OCI-LY3 (cell line): ENCODE results near the gene SYT2.

Experiments
- H2AFZ ChIP-seq: fragments of 200-600, 300-600 bp; shearing (Covaris generic); 2 replicates; pipeline ENCODE4 v1.6.0; 2014; ENCODE audit warnings: antibody characterized with exemption, low read depth, low read length
- H3K27ac ChIP-seq: fragments of 200-600, 300-600 bp; sonication (generic); 2 replicates; pipeline ENCODE4 v1.5.1; 2014; ENCODE audit warnings: mild to moderate bottlenecking, low read length, moderate library complexity, mixed read lengths
- H3K27me3 ChIP-seq: fragments of 200-600, 300-600 bp; sonication (generic); 2 replicates; pipeline ENCODE4 v1.6.1; 2014; ENCODE audit warnings: low read depth, low read length, mixed read lengths
- H3K36me3 ChIP-seq: fragments of 200-600, 300-600 bp; sonication (generic); replicated peaks from 2 replicates; pipeline ENCODE3; 2014; ENCODE audit warnings: low read depth, low read length, mixed read lengths
- H3K4me1 ChIP-seq: fragments of 300-600, 200-600 bp; sonication (generic); 2 replicates; pipeline ENCODE4 v1.6.1; 2014; ENCODE audit warnings: low read length, mixed read lengths
- H3K4me2 ChIP-seq: fragments of 200-600, 300-600 bp; sonication (generic); 2 replicates; pipeline ENCODE4 v1.6.1; 2014; ENCODE audit warnings: low read length, mixed read lengths
- H3K4me3 ChIP-seq: fragments of 300-600, 200-600 bp; sonication (generic); 2 replicates; pipeline ENCODE4 v1.5.1; 2014; ENCODE audit warnings: antibody characterized with exemption, mild to moderate bottlenecking, low read length, moderate library complexity
- H3K79me2 ChIP-seq: fragments of 300-600, 200-600 bp; shearing (Covaris generic); 2 replicates; pipeline ENCODE4 v1.6.1; 2014; ENCODE audit warnings: mild to moderate bottlenecking, low read length, mixed read lengths
- H3K9ac ChIP-seq: fragments of 300-600, 200-600 bp; shearing (Covaris generic); 2 replicates; pipeline ENCODE4 v1.6.0; 2014; ENCODE audit warnings: mild to moderate bottlenecking, low read length, moderate library complexity
- H3K9me3 ChIP-seq: fragments of 200-600, 300-600 bp; shearing (Covaris generic); 2 replicates; pipeline ENCODE4 v1.6.1; 2014; ENCODE audit warnings: low read length, mixed read lengths; ENCODE audit not compliant: insufficient read depth
- H4K20me1 ChIP-seq: fragments of 200-600, 300-600 bp; sonication (generic); 2 replicates; pipeline ENCODE4 v1.6.1; 2016; ENCODE audit warnings: low read length, mixed read lengths; ENCODE audit not compliant: insufficient read depth
- EZH2phosphoT487 ChIP-seq: fragments of 200-600 bp; shearing (Covaris generic); IDR thresholded peaks from 2 replicates; pipeline ENCODE4 v1.6.1; 2018; ENCODE audit warnings: antibody characterized with exemption, mixed run types, low read depth
- TF ChIP-seq, protein P1 (sequence below): fragments of 200-600, 300-600 bp; sonication (generic); IDR thresholded peaks from 2 replicates; pipeline ENCODE4 v1.5.1; 2014; ENCODE audit warnings: antibody characterized with exemption, low read length, low read depth

Gene SYT2

DNA sequence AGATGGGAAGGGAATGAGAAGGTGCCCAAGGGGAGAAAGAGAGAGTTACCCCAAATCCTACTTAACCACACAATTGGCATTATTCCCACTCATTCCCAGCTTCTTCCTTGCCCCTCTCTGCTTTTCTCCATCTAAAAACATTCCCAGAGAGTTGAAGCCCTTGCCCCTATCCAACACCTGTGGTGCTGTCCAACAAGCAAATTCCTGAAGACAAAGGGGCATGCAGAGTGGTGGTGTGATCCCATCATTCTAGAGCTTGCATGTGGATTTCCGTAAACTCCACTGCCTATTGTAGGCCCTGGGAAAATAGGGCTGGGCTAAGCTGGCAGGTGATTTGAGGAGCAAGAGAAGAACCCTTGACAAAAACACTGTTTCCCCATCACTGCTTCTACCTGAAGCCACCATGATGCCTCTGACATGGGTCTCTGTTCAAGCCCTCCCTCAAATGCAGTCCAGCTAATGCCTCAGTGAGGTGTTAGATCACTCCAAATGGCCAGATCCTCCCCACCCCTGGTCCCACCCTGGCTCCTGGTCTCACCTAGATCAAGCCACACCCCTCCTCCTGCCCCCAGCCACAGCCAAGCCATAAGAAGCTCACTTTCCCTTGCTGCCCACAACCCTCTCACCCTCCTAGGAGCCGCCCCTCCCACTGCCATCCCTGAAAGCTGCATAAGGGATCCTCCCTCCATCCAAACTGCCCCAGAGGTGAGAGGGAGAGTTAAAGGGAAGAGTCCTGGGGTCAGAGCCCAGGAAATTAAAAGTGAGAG lies 29.5 kb downstream of the SYT2 start:
- peaks cover 72% of the 10 kb centered on the region for H3K27me3 ChIP-seq
- H2AFZ ChIP-seq = no peak overlapping the region
- H4K20me1 ChIP-seq = no peaks in the 10 kb centered on the region
- no peaks in the 10 kb centered on the region for H3K4me1 ChIP-seq
- no peaks in the 10 kb centered on the region for H3K36me3 ChIP-seq
- H3K4me3 ChIP-seq = no peak overlapping the region
- no peak overlapping the region for H3K9ac ChIP-seq
- no peak for TF ChIP-seq EZH2phosphoT487
- TF ChIP-seq, protein P1, sequence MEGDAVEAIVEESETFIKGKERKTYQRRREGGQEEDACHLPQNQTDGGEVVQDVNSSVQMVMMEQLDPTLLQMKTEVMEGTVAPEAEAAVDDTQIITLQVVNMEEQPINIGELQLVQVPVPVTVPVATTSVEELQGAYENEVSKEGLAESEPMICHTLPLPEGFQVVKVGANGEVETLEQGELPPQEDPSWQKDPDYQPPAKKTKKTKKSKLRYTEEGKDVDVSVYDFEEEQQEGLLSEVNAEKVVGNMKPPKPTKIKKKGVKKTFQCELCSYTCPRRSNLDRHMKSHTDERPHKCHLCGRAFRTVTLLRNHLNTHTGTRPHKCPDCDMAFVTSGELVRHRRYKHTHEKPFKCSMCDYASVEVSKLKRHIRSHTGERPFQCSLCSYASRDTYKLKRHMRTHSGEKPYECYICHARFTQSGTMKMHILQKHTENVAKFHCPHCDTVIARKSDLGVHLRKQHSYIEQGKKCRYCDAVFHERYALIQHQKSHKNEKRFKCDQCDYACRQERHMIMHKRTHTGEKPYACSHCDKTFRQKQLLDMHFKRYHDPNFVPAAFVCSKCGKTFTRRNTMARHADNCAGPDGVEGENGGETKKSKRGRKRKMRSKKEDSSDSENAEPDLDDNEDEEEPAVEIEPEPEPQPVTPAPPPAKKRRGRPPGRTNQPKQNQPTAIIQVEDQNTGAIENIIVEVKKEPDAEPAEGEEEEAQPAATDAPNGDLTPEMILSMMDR = no peak
- H3K4me2 ChIP-seq = no peak overlapping the region
- no peaks in the 10 kb centered on the region for H3K79me2 ChIP-seq
- peaks cover 6% of the 10 kb centered on the region for H3K9me3 ChIP-seq
- H3K27ac ChIP-seq = no peak overlapping the region

DNA sequence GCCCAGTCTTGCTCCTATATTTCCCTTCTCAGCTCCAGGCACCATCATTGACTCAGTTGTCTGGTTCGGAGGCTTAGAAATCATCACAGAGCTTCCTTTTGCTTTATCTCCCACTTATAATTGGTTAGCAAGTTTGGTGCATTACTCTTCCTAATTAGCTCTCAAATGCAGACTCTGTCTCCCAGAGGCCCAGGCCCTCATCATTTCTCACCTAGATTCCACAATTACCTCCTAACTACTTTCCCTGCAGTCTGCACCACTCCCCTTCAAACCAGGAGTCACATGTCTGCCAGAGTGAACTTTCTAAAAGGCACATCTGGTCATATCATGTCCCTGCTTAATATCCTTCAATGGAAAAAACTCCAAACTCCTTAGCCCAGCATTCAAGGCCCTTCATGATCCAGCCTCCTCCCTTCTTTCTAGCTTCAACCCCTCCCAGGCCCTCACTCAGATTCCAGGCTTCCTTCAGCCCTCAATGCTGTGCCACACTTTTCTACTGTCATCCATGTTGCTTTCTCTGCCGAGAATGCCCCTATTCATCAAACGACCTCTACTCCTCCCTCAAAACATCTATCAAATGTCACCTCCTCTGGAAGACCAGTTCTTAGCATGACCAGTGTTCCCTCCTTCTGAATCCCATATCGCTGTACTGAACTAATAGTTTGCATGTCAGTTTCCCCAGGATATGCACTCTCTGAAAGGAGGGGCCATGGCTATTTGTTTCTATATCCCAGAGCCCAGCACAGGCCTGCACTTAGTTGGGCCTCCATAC lies 30.7 kb downstream of the SYT2 start:
- H4K20me1 ChIP-seq = no peaks in the 10 kb centered on the region
- H3K36me3 ChIP-seq = no peaks in the 10 kb centered on the region
- peaks cover 63% of the 10 kb centered on the region for H3K27me3 ChIP-seq
- no peak overlapping the region for H3K27ac ChIP-seq
- no peak overlapping the region for H3K4me2 ChIP-seq
- no peak for TF ChIP-seq EZH2phosphoT487
- TF ChIP-seq, protein P1 = no peak
- H3K79me2 ChIP-seq = no peaks in the 10 kb centered on the region
- no peak overlapping the region for H2AFZ ChIP-seq
- no peaks in the 10 kb centered on the region for H3K4me1 ChIP-seq
- no peak overlapping the region for H3K4me3 ChIP-seq
- H3K9ac ChIP-seq = no peak overlapping the region
- peaks cover 6% of the 10 kb centered on the region for H3K9me3 ChIP-seq

DNA sequence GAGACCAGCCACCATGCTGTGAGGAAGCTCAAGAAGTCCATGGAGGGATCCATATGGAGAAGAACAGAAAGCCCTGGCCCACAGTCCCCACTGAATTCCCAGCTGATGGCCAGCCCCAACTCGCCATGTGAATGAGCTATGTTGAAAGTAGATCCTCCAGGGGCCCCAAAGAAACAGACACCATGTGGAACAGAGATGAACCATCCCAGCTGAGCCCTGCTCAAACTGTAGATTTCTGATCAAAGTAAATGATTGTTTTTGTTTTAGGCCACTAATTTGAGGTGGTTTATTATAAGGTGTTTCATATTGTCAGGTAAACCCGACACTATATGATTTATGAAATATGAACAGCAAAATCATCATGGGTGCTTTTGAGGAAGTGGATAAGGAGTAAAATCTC lies 32.8 kb downstream of the SYT2 start:
- Histone ChIP-seq H3K27ac (no peak overlapping the region), H2AFZ (no peak overlapping the region), H3K79me2 (no peaks in the 10 kb centered on the region), H3K4me2 (no peak overlapping the region), H4K20me1 (no peaks in the 10 kb centered on the region), H3K36me3 (no peaks in the 10 kb centered on the region), H3K4me3 (no peak overlapping the region), H3K9me3 (peaks cover 6% of the 10 kb centered on the region), H3K9ac (no peak overlapping the region), H3K27me3 (peaks cover 55% of the 10 kb centered on the region), H3K4me1 (no peaks in the 10 kb centered on the region)
- TF ChIP-seq, protein P1 = no peak
- TF ChIP-seq EZH2phosphoT487 = no peak

DNA sequence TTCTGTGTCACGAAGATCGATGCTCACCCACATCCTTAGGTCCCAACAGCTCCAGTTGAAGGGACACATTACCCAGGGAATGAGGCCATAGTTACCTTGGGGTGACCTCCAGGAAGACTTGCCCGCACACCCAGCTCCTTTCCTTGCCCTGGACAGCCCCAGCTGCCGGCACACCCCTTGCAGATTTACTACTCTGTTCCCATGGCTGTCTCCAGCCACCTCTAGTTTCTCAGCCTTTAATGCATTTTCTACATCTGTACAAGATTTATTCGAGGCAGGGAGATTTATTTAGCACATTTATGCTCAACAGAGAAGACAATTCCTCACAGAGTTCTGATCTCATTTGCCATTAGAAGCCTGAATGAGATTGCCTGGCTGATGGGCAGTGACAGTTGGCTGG lies 36.7 kb downstream of the SYT2 start:
- Histone ChIP-seq H3K4me2 (no peak overlapping the region), H3K9ac (no peak overlapping the region), H3K27ac (no peak overlapping the region), H3K4me3 (no peak overlapping the region), H3K79me2 (no peaks in the 10 kb centered on the region), H3K36me3 (no peaks in the 10 kb centered on the region), H2AFZ (no peak overlapping the region), H4K20me1 (no peaks in the 10 kb centered on the region), H3K4me1 (no peaks in the 10 kb centered on the region), H3K27me3 (peaks cover 38% of the 10 kb centered on the region), H3K9me3 (peaks cover 6% of the 10 kb centered on the region)
- TF ChIP-seq, protein P1 = no peak
- TF ChIP-seq EZH2phosphoT487 = no peak
